HCT116 (cell line): ENCODE data around the gene ELK4. TPM values are rescaled to one million over a fixed set of nuclear protein-coding genes. Genes with fewer than 3 reads are reported as not detected.

Source experiments
- ATAC-seq: fragments of 200-7000 bp; cut with Tn5 transposase; 2 replicates; pipeline ENCODE4 v1.9.1; 2020; ENCODE audit warnings: mild to moderate bottlenecking, moderate library complexity
- BruUV-seq: library from RNA; stranded (reverse); fragments of 400-500 nt; replicated peaks from 2 replicates; lab custom pipeline; 2021; lab: Mats Ljungman, UMichigan
- CTCF ChIA-PET: fragments of 300-600 bp; sonication (Branson Sonifier 250); formaldehyde crosslinking; loops from one replicate; lab custom pipeline; 2021; ENCODE audit warnings: antibody characterized with exemption; lab: Charles Lee
- POLR2A ChIA-PET: fragments of 300-600, 350-600 bp; sonication (Branson Sonifier 250); formaldehyde crosslinking; loops from one replicate; lab custom pipeline; 2021; ENCODE audit warnings: antibody characterized with exemption; lab: Charles Lee
- RAD21 ChIA-PET, 2 experiments: fragments of 300-600 bp; sonication (Branson Sonifier 250); formaldehyde crosslinking; loops; one replicate each; lab custom pipeline; 2023; ENCODE audit warnings: low total read pairs in 2 of 2; ENCODE audit not compliant: uncharacterized antibody in 2 of 2, unreplicated experiment in 2 of 2, low non-redundant PET in 1 of 2; lab: Charles Lee
- DNase-seq: peaks from one replicate; pipeline ENCODE4 v3.0.0-alpha.2; 2010; ENCODE audit warnings: low read depth, low spot score
- H2AFZ ChIP-seq: fragments of 200-600 bp; shearing (Covaris generic), sonication (generic); 2 replicates; pipeline ENCODE4 v1.6.1; 2017; ENCODE audit warnings: low read depth, mixed run types, mixed read lengths, antibody characterized with exemption, low read length; ENCODE audit not compliant: poor library complexity, severe bottlenecking
- H3K27ac ChIP-seq: 2 replicates; pipeline ENCODE4 v1.5.1; 2012; ENCODE audit warnings: low read depth, low read length
- H3K27me3 ChIP-seq: fragments of 200-600 bp; sonication (generic); 2 replicates; pipeline ENCODE4 v1.6.1; 2016; ENCODE audit warnings: mixed run types, low read length, mixed read lengths; ENCODE audit not compliant: insufficient read depth
- H3K36me3 ChIP-seq, 2 experiments: fragments of 200-500 bp in 1 of 2; fragments of 200-600 bp in 1 of 2; sonication (Bioruptor generic) in 1 of 2; sonication (generic) in 1 of 2; 2 replicates each; pipeline versions ENCODE4 v1.5.1 to v1.6.1; 2014 to 2016; ENCODE audit warnings: low read length in 2 of 2, inconsistent platforms in 1 of 2, mixed read lengths in 1 of 2, mixed run types in 1 of 2; ENCODE audit not compliant: insufficient read depth in 2 of 2, control insufficient read depth in 1 of 2
- H3K4me1 ChIP-seq, 2 experiments: fragments of 200-600 bp in 1 of 2; sonication (generic) in 1 of 2; 2 replicates each; pipeline versions ENCODE4 v1.5.1 to v1.6.1; 2012 to 2017; ENCODE audit warnings: low read length in 2 of 2, inconsistent platforms in 1 of 2, mild to moderate bottlenecking in 1 of 2, mixed read lengths in 1 of 2, mixed run types in 1 of 2, moderate library complexity in 1 of 2; ENCODE audit not compliant: insufficient read depth in 2 of 2, control insufficient read depth in 1 of 2
- H3K4me2 ChIP-seq: fragments of 200-600 bp; sonication (generic); 2 replicates; pipeline ENCODE4 v1.6.1; 2017; ENCODE audit warnings: mixed run types, low read length, mixed read lengths
- H3K4me3 ChIP-seq, 2 experiments: fragments of 200-600 bp in 1 of 2; sonication (generic) in 1 of 2; replicated peaks in 1 of 2; 2 replicates each; pipeline ENCODE4 v1.5.1; 2011 to 2016; ENCODE audit warnings: low read length in 2 of 2, control low read depth in 1 of 2, low read depth in 1 of 2, mild to moderate bottlenecking in 1 of 2, mixed read lengths in 1 of 2, mixed run types in 1 of 2
- H3K79me2 ChIP-seq: fragments of 200-600 bp; sonication (generic); 2 replicates; pipeline ENCODE4 v1.6.1; 2017; ENCODE audit warnings: mild to moderate bottlenecking, mixed run types, low read length, moderate library complexity, mixed read lengths; ENCODE audit not compliant: insufficient read depth
- H3K9ac ChIP-seq: fragments of 200-600 bp; sonication (generic); 2 replicates; pipeline ENCODE4 v1.6.1; 2016; ENCODE audit warnings: low read length, mixed read lengths
- H3K9me2 ChIP-seq: fragments of 200-600 bp; sonication (generic), shearing (Covaris generic); 2 replicates; pipeline ENCODE4 v1.6.1; 2017; ENCODE audit warnings: mixed run types, mild to moderate bottlenecking, moderate library complexity; ENCODE audit not compliant: insufficient read depth
- H3K9me3 ChIP-seq, 2 experiments: fragments of 200-500 bp in 1 of 2; fragments of 200-600 bp in 1 of 2; sonication (Bioruptor generic) in 1 of 2; sonication (generic) in 1 of 2; 2 replicates each; pipeline ENCODE4 v1.6.1; 2014 to 2017; ENCODE audit warnings: low read length in 2 of 2, mixed read lengths in 2 of 2, inconsistent platforms in 1 of 2, low read depth in 1 of 2, mild to moderate bottlenecking in 1 of 2, mixed run types in 1 of 2, moderate library complexity in 1 of 2; ENCODE audit not compliant: control insufficient read depth in 1 of 2, insufficient read depth in 1 of 2
- H4K20me1 ChIP-seq: fragments of 200-600 bp; sonication (generic), shearing (Covaris generic); 2 replicates; pipeline ENCODE4 v1.6.1; 2017; ENCODE audit warnings: mixed run types, mild to moderate bottlenecking, moderate library complexity; ENCODE audit not compliant: insufficient read depth
- CBX3 ChIP-seq: IDR thresholded peaks from 2 replicates; pipeline ENCODE4 v1.6.1; 2012; ENCODE audit warnings: low read depth
- CEBPB ChIP-seq: IDR thresholded peaks from 2 replicates; pipeline ENCODE4 v1.6.1; 2012; ENCODE audit warnings: low read depth
- CTCF ChIP-seq, 3 experiments: fragments of 200-600 bp in 1 of 3; sonication (generic) in 1 of 3; IDR thresholded peaks in 2 of 3; conservative IDR thresholded peaks in 1 of 3; 2 replicates each; pipeline ENCODE4 v1.5.1; 2012 to 2017; ENCODE audit warnings: low read depth in 2 of 3, low read length in 2 of 3, antibody characterized with exemption in 1 of 3, borderline replicate concordance in 1 of 3, control low read depth in 1 of 3, mild to moderate bottlenecking in 1 of 3, mixed read lengths in 1 of 3, mixed run types in 1 of 3, moderate library complexity in 1 of 3; ENCODE audit not compliant: insufficient read depth in 1 of 3
- EGR1 ChIP-seq: IDR thresholded peaks from 2 replicates; pipeline ENCODE4 v1.6.1; 2012; ENCODE audit warnings: low read depth
- ELF1 ChIP-seq: IDR thresholded peaks from 2 replicates; pipeline ENCODE4 v1.6.1; 2012; ENCODE audit warnings: low read depth, borderline replicate concordance
- EZH2phosphoT487 ChIP-seq: fragments of 200-600 bp; IDR thresholded peaks from 2 replicates; pipeline ENCODE4 v1.6.1; 2018; ENCODE audit warnings: antibody characterized with exemption, borderline replicate concordance
- FOSL1 ChIP-seq: IDR thresholded peaks from 2 replicates; pipeline ENCODE4 v1.6.1; 2012; ENCODE audit warnings: low read depth
- JUND ChIP-seq: IDR thresholded peaks from 2 replicates; pipeline ENCODE4 v1.6.1; 2012
- POLR2AphosphoS5 ChIP-seq: IDR thresholded peaks from 2 replicates; pipeline ENCODE4 v1.6.1; 2011; ENCODE audit warnings: mild to moderate bottlenecking, low read depth, low read length, moderate library complexity
- RAD21 ChIP-seq: IDR thresholded peaks from 2 replicates; pipeline ENCODE4 v1.6.1; 2012; ENCODE audit warnings: low read depth, mild to moderate bottlenecking
- SIN3A ChIP-seq: IDR thresholded peaks from 2 replicates; pipeline ENCODE4 v1.6.1; 2012; ENCODE audit warnings: low read depth
- SP1 ChIP-seq: IDR thresholded peaks from 2 replicates; pipeline ENCODE4 v1.6.1; 2012; ENCODE audit warnings: low read depth
- SRF ChIP-seq: IDR thresholded peaks from 2 replicates; pipeline ENCODE4 v1.6.1; 2012; ENCODE audit warnings: low read depth
- ZFX ChIP-seq: fragments of 450-650 bp; IDR thresholded peaks from 2 replicates; pipeline ENCODE4 v1.6.1; 2017
- intact Hi-C: fragments of 100-400 bp; cut with micrococcal nuclease; formaldehyde crosslinking; loops from 2 replicates; pipeline ENCODE4 v1.10.0; 2022
- total RNA-seq: library from RNA; stranded (reverse); gene quantifications from one replicate; pipeline ENCODE4 v1.2.1, GENCODE V29; 2021; ENCODE audit not compliant: unreplicated experiment
- TF ChIP-seq, protein P1 (sequence below): IDR thresholded peaks from 2 replicates; pipeline ENCODE4 v1.6.1; 2012
- TF ChIP-seq, protein P2 (sequence below): IDR thresholded peaks from 2 replicates; pipeline ENCODE4 v1.6.1; 2012; ENCODE audit warnings: low read depth

ELK4 gene
- total RNA-seq, 1 experiment from 2014 or later, result 46.2 TPM

DNA sequence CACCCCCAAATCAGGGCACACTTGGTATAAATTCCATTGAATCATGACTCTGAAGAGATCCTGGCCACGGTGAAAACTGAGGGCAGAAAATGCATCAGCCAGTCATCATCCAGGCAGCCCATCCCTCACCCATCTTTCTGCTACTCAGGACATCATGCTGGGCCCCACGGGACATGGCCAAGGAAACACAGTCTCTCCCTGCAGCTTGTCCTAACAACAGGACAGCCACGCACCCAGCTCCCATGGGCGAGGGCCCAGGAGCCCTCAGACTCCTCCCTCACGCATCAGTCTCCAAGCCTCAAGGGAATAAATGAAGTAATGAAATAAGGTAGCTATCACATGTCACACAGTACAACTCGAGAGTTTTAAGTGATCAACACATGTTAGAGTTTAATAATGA, 37.8 kb downstream of the ELK4 start:
- no TSS peak for BruUV-seq
- H3K4me3 ChIP-seq, result no peak overlapping the region
- POLR2A ChIA-PET, result no interaction called here
- peaks cover 0 to 11% of the 10 kb centered on the region in 2 experiments; a peak in 2 of 4 replicates for H3K4me1 ChIP-seq
- ATAC-seq, result no peak
- no peaks in the 10 kb centered on the region for H3K9me2 ChIP-seq
- no peaks in the 10 kb centered on the region for H3K79me2 ChIP-seq
- intact Hi-C loops, result loop anchor here (5.0 to 10.0 kb wide), 2 partner anchors 311 to 383 kb away; no protein-coding TSS in a partner anchor
- no peak overlapping the region for H3K9ac ChIP-seq
- TF ChIP-seq ELF1, result no peak
- no peak for TF ChIP-seq EZH2phosphoT487
- TF ChIP-seq, protein P1, sequence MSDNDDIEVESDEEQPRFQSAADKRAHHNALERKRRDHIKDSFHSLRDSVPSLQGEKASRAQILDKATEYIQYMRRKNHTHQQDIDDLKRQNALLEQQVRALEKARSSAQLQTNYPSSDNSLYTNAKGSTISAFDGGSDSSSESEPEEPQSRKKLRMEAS, result no peak
- TF ChIP-seq POLR2AphosphoS5, result no peak
- TF ChIP-seq SIN3A, result no peak
- no peak for TF ChIP-seq JUND
- H3K27ac ChIP-seq, result no peak overlapping the region
- CTCF ChIA-PET, result interaction anchor here (1.1 to 8.1 kb wide), 3 partner anchors 11 to 118 kb away, joined by 3 to 230 read pairs (median 6); no protein-coding TSS in a partner anchor
- RAD21 ChIA-PET, result no interaction called here
- H2AFZ ChIP-seq, result no peak overlapping the region
- H4K20me1 ChIP-seq, result no peaks in the 10 kb centered on the region
- no peaks in the 10 kb centered on the region for H3K27me3 ChIP-seq
- H3K9me3 ChIP-seq, result no peaks in the 10 kb centered on the region
- no peaks in the 10 kb centered on the region for H3K36me3 ChIP-seq
- no peak overlapping the region for H3K4me2 ChIP-seq
- DNase-seq, result no peak

- H3K9me2 ChIP-seq, result no peaks in the 10 kb centered on the region
- ATAC-seq (no peak), DNase-seq (no peak)
- H4K20me1 ChIP-seq, result no peaks in the 10 kb centered on the region
- H3K9ac ChIP-seq, result no peak overlapping the region
- no peaks in the 10 kb centered on the region for H3K9me3 ChIP-seq
- H3K4me1 ChIP-seq, result peaks cover 0 to 11% of the 10 kb centered on the region in 2 experiments; a peak in 2 of 4 replicates
- intact Hi-C loops, result loop anchor here (5.0 to 10.0 kb wide), 2 partner anchors 311 to 384 kb away; no protein-coding TSS in a partner anchor
- no peaks in the 10 kb centered on the region for H3K27me3 ChIP-seq
- POLR2A ChIA-PET, result no interaction called here
- H3K4me3 ChIP-seq, result no peak overlapping the region
- H3K4me2 ChIP-seq, result no peak overlapping the region
- no peaks in the 10 kb centered on the region for H3K79me2 ChIP-seq
- RAD21 ChIA-PET, result no interaction called here
- no peaks in the 10 kb centered on the region for H3K36me3 ChIP-seq
- CTCF ChIA-PET, result interaction anchor here (1.1 to 8.1 kb wide), 3 partner anchors 10 to 118 kb away, joined by 3 to 230 read pairs (median 6); no protein-coding TSS in a partner anchor
- no TSS peak for BruUV-seq
- H3K27ac ChIP-seq, result no peak overlapping the region
- H2AFZ ChIP-seq, result no peak overlapping the region
- TF ChIP-seq POLR2AphosphoS5, result no peak
- TF ChIP-seq, protein P1, result no peak
- no peak for TF ChIP-seq EGR1
- TF ChIP-seq SP1, result no peak
- no peak for TF ChIP-seq RAD21
- TF ChIP-seq CEBPB, result no peak
- no peak for TF ChIP-seq SIN3A
- no peak for TF ChIP-seq FOSL1
- no peak for TF ChIP-seq ELF1
- TF ChIP-seq CTCF (IDR thresholded peaks at IDR 0.05 in 2 of 3, conservative IDR thresholded peaks at IDR 0.05 in 1 of 3; ENCODE audit: borderline replicate concordance in 1 of 3, insufficient read depth in 1 of 3, low read depth in 2 of 3, low read length in 2 of 3), result no peak
- no peak for TF ChIP-seq CBX3
- TF ChIP-seq SRF, result no peak
- no peak for TF ChIP-seq EZH2phosphoT487
- no peak for TF ChIP-seq ZFX
- TF ChIP-seq, protein P2, sequence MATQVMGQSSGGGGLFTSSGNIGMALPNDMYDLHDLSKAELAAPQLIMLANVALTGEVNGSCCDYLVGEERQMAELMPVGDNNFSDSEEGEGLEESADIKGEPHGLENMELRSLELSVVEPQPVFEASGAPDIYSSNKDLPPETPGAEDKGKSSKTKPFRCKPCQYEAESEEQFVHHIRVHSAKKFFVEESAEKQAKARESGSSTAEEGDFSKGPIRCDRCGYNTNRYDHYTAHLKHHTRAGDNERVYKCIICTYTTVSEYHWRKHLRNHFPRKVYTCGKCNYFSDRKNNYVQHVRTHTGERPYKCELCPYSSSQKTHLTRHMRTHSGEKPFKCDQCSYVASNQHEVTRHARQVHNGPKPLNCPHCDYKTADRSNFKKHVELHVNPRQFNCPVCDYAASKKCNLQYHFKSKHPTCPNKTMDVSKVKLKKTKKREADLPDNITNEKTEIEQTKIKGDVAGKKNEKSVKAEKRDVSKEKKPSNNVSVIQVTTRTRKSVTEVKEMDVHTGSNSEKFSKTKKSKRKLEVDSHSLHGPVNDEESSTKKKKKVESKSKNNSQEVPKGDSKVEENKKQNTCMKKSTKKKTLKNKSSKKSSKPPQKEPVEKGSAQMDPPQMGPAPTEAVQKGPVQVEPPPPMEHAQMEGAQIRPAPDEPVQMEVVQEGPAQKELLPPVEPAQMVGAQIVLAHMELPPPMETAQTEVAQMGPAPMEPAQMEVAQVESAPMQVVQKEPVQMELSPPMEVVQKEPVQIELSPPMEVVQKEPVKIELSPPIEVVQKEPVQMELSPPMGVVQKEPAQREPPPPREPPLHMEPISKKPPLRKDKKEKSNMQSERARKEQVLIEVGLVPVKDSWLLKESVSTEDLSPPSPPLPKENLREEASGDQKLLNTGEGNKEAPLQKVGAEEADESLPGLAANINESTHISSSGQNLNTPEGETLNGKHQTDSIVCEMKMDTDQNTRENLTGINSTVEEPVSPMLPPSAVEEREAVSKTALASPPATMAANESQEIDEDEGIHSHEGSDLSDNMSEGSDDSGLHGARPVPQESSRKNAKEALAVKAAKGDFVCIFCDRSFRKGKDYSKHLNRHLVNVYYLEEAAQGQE, result no peak
Measured at GRCh38 chr1:205593532-205593931, 38.3 kb downstream of the ELK4 start.
